GM12872 (cell line): ENCODE results near the gene ANKHD1.

Experiments used
- CTCF ChIP-seq: IDR thresholded peaks from 3 replicates; pipeline ENCODE4 v1.5.1; 2011; ENCODE audit warnings: low read depth, mild to moderate bottlenecking, low read length, moderate library complexity; ENCODE audit not compliant: insufficient read depth

Gene ANKHD1

DNA sequence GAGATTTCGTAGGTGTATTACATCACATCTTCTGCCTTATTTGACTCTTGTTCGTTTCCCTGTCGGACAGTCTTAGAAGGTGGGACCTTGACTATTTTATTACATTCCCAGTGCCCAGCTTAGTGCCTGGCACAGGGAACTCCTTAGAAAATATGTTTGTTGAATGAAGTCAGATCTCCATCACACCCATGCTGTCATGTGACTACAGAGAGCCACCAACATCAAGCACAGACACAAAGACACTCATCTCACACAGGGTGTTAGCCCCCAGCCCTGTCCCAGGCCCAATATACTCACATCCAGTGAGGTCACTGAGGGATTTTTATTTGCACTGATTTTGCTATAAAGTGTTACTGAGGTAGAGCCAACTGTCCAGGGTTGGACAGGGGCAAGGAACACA lies 156.3 kb downstream of the ANKHD1 start:
- TF ChIP-seq CTCF: no peak

DNA sequence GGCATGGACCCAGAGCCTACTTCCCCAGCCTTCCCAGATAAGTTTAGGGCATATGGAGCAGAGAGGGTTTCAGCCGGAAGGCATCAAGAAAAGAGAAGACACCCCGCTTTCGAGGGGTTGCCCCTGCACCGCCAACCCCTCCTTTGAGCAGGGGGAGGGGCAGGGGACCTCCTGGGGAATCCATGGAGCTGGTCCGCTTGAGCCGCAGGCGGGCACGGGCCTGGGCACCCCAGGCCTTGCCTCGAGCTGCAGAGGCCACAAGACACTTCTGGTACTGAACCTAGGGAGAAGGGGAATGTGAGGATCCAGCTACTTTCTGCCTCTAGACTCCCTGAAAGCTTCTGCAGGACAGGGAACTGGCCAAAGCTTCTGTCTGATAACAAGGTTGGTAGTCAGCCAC lies 156.9 kb downstream of the ANKHD1 start:
- TF ChIP-seq CTCF: no peak

GRCh38 chr5:140560227-140560626 lies 158.6 kb downstream of the ANKHD1 start:
- TF ChIP-seq CTCF: no peak

DNA sequence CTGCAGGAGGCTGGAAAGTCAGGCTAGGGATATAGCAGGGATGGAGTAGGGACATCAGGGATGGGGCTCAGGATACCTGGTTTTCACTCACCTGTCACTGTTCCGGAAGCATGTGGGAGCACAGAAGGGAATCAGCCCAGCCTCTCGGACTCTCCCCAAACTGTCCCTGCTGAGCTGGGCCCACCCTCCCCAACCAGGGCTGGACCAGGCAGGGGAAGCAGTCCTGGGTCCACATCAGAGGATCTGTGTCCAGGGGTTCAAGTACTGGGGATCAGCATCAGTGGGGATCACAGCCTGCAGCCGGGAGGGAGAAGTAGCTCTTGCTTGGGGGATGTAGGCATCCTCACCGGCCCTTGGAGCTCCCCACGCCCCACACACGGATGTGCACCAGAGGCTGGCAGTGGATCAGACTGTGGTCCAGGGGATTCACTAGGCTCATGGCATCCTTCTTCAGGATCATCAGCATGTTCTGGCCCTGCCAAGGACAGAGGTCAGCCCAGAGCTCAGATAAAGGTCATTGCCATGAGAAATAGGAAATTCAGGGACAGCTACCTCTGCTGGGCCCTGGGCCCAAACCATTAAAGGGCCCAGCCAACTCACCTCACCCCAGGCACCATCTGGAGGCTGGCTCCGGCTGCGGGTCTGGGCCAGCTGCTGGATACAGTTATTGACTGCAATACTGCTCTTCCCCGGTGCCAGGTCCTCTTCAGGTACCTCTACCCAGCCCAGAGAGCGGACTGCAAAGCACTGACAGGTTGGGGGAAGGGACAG lies 160.3 kb downstream of the ANKHD1 start:
- no peak for TF ChIP-seq CTCF

GRCh38 chr5:140563596-140563995 lies 162.0 kb downstream of the ANKHD1 start:
- no peak for TF ChIP-seq CTCF

GRCh38 chr5:140564196-140565023 lies 162.8 kb downstream of the ANKHD1 start, which contains the start of the genes APBB3 and SLC35A4:
APBB3 (minus strand) TSS chr5:140564598; CDS start chr5:140564245, 353 bp downstream.
SLC35A4 (plus strand) TSS chr5:140564828; CDS start chr5:140567170, 2,342 bp downstream.
- no peak for TF ChIP-seq CTCF

DNA sequence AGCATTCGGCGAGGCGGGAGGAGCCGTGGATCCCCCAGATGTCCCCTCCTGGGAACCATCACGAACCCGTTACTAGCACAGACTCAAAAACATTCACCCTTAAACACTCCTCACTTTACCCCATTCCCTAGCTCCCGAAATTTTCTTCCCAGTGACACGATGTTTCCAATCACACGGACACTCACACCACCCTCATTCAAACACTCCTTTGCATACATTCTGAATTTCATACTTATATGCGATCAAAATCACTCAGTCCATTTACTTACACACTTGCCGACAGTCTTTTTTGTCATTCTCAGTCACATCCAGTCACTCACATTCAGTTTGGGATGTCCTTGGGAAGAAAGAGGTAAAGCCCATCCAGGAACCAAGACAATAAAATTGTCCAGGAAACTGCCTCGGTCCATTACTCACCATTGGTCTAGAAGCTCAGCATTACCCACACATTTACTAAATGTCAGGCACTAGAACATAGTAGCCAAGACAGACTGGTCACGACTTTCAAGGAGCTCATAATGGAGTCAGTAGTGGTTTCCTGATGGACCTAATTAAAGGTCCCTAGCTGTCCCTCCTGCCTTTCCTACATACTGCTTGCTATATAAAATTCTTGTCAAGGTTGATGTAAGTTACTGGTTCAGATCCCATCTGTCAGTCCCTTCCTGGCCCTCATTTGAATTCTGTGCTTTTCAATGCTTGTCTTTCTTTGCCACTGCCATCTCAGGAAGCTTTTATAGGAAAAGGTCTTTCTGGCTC lies 163.6 kb downstream of the ANKHD1 start:
- no peak for TF ChIP-seq CTCF
